Hepatocyte (in vitro differentiated cells): ENCODE measurements around the gene CRB1. TPM values are rescaled to one million over a fixed set of nuclear protein-coding genes. Genes with fewer than 3 reads are reported as not detected.

Source experiments
- DNase-seq: peaks from one replicate; pipeline ENCODE4 v3.0.0-alpha.2; 2016; ENCODE audit warnings: low spot score
- H2AFZ ChIP-seq: fragments of 200-600 bp; sonication (generic); 2 replicates; pipeline ENCODE4 v1.6.0; 2016; ENCODE audit warnings: antibody characterized with exemption, mild to moderate bottlenecking
- H3K27ac ChIP-seq: fragments of 200-600 bp; sonication (generic); 2 replicates; pipeline ENCODE4 v1.5.1; 2016; ENCODE audit warnings: mild to moderate bottlenecking
- H3K27me3 ChIP-seq: fragments of 200-600 bp; sonication (generic); 2 replicates; pipeline ENCODE4 v1.6.1; 2016
- H3K36me3 ChIP-seq: fragments of 200-600 bp; sonication (generic); replicated peaks from 2 replicates; pipeline ENCODE4 v1.5.1; 2016; ENCODE audit warnings: low read depth; ENCODE audit not compliant: insufficient read depth
- H3K4me1 ChIP-seq: fragments of 200-600 bp; sonication (generic); 2 replicates; pipeline ENCODE4 v1.5.1; 2016; ENCODE audit warnings: mild to moderate bottlenecking, moderate library complexity; ENCODE audit not compliant: insufficient read depth
- H3K4me2 ChIP-seq: fragments of 200-600 bp; sonication (generic); 2 replicates; pipeline ENCODE4 v1.6.0; 2016
- H3K4me3 ChIP-seq: fragments of 200-600 bp; sonication (generic); 2 replicates; pipeline ENCODE4 v1.5.1; 2016; ENCODE audit warnings: mild to moderate bottlenecking
- H3K79me2 ChIP-seq: fragments of 200-600 bp; sonication (generic); 2 replicates; pipeline ENCODE4 v1.6.0; 2017; ENCODE audit warnings: mild to moderate bottlenecking
- H3K9me2 ChIP-seq: fragments of 200-600 bp; sonication (generic); replicated peaks from 2 replicates; pipeline ENCODE4 v1.6.0; 2017; ENCODE audit warnings: mild to moderate bottlenecking; ENCODE audit not compliant: insufficient read depth
- H3K9me3 ChIP-seq: fragments of 200-600 bp; sonication (generic); 2 replicates; pipeline ENCODE4 v1.5.1; 2016; ENCODE audit warnings: low read depth, mild to moderate bottlenecking
- H4K20me1 ChIP-seq: fragments of 200-600 bp; sonication (generic); 2 replicates; pipeline ENCODE4 v1.6.0; 2016; ENCODE audit warnings: mild to moderate bottlenecking; ENCODE audit not compliant: insufficient read depth, poor library complexity, severe bottlenecking
- EZH2 ChIP-seq: fragments of 200-600 bp; sonication (generic); IDR thresholded peaks from 2 replicates; pipeline ENCODE4 v1.6.1; 2016; ENCODE audit warnings: antibody characterized with exemption, mild to moderate bottlenecking, borderline replicate concordance
- EZH2phosphoT487 ChIP-seq: fragments of 200-600 bp; sonication (generic); IDR thresholded peaks from one replicate; pipeline ENCODE4 v1.6.1; 2018; ENCODE audit warnings: antibody characterized with exemption, mild to moderate bottlenecking, low read depth, moderate library complexity; ENCODE audit not compliant: unreplicated experiment, severe bottlenecking
- WGBS: methylation state at CpG from one replicate; pipeline ENCODE4 v1.1.6; 2016; ENCODE audit warnings: low lambda C conversion rate; ENCODE audit errors: missing lambda C conversion rate; 5-methylcytosine and 5-hydroxymethylcytosine counted together
- polyA plus RNA-seq: library from polyadenylated mRNA; unstranded; fragments of >200 nt; fragmentation: Nextera tagmentation; extraction: Ambion mirVana; gene quantifications from 2 replicates; pipeline ENCODE4 v1.2.1, GENCODE V29; 2016
- total RNA-seq: library from RNA; depleted of rRNA; stranded (reverse); fragments of >200 nt; gene quantifications from 2 replicates; pipeline ENCODE4 v1.2.3, GENCODE V29; 2014
- TF ChIP-seq, protein P1 (sequence below): fragments of 200-600 bp; sonication (generic); IDR thresholded peaks from 2 replicates; pipeline ENCODE4 v1.5.1; 2016; ENCODE audit warnings: antibody characterized with exemption, mild to moderate bottlenecking; ENCODE audit not compliant: poor library complexity

CRB1 gene
- total and polyA plus RNA-seq, 2 experiments from 2014 or later, result 0.30 TPM; not detected in 1

DNA sequence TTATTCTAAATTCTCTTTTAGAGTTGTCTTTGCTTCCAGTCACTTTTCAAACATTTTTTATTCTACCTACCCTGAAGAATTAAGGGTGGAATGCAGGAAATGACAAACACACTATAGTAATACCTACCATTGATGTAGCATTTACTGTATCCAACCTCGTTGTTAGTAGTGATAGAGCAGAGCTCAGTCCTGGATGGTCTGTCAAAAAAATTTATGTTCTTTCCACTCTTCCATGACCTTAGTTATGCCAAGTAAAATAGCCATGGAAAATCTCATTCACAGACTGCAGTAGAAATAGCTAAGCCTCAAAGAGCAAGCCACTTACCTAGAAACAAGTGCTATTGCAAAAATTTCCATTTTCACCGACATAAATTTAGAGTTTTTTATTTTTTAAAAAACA, 74.6 kb downstream of the CRB1 start:
- H2AFZ ChIP-seq, result no peak overlapping the region
- H3K4me1 ChIP-seq, result no peaks in the 10 kb centered on the region
- H3K9me3 ChIP-seq, result no peaks in the 10 kb centered on the region
- H3K79me2 ChIP-seq, result no peaks in the 10 kb centered on the region
- no peak overlapping the region for H3K4me3 ChIP-seq
- no peak for DNase-seq
- no peaks in the 10 kb centered on the region for H3K27me3 ChIP-seq
- TF ChIP-seq EZH2phosphoT487 (no peak), EZH2 (no peak)
- TF ChIP-seq, protein P1, sequence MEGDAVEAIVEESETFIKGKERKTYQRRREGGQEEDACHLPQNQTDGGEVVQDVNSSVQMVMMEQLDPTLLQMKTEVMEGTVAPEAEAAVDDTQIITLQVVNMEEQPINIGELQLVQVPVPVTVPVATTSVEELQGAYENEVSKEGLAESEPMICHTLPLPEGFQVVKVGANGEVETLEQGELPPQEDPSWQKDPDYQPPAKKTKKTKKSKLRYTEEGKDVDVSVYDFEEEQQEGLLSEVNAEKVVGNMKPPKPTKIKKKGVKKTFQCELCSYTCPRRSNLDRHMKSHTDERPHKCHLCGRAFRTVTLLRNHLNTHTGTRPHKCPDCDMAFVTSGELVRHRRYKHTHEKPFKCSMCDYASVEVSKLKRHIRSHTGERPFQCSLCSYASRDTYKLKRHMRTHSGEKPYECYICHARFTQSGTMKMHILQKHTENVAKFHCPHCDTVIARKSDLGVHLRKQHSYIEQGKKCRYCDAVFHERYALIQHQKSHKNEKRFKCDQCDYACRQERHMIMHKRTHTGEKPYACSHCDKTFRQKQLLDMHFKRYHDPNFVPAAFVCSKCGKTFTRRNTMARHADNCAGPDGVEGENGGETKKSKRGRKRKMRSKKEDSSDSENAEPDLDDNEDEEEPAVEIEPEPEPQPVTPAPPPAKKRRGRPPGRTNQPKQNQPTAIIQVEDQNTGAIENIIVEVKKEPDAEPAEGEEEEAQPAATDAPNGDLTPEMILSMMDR, result no peak
- WGBS, result 35% methylated on average over 2 of the region's 2 CpGs
- no peaks in the 10 kb centered on the region for H3K9me2 ChIP-seq
- H3K27ac ChIP-seq, result no peak overlapping the region
- H3K4me2 ChIP-seq, result no peak overlapping the region
- no peaks in the 10 kb centered on the region for H3K36me3 ChIP-seq
- no peaks in the 10 kb centered on the region for H4K20me1 ChIP-seq

DNA sequence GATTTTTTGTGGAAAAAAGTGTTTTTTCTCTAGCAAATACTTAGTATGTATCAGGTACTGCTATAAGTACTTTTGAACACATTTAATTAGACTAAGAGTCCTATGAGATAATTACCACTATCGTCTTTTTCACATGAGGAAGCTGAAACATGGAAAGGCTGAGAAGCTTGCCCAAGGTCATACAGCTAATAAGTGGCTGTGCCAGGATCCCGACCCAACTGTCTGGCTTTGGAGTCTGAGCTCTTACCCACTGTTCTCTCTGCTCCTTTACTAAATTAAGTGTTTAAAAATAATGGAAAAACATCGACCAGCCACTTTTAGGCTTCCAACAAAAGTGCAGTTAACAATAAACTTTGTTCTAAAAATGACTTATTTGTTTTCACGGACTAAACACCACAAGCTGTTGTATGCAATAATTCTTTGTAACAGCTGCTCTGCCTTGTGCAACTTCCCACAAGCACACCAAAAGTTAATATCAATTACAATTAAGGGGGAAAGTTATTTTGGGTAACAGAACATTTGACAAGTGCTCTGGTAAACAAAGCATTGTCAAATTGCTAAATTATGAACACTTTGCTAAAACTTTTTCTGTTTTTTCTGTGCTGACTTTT, 75.7 kb downstream of the CRB1 start:
- no peak overlapping the region for H2AFZ ChIP-seq
- H3K4me3 ChIP-seq, result no peak overlapping the region
- H3K36me3 ChIP-seq, result no peaks in the 10 kb centered on the region
- H3K4me2 ChIP-seq, result no peak overlapping the region
- no peaks in the 10 kb centered on the region for H3K79me2 ChIP-seq
- no peak for DNase-seq
- WGBS, result 86% methylated on average over 4 of the region's 4 CpGs
- H3K27ac ChIP-seq, result no peak overlapping the region
- no peaks in the 10 kb centered on the region for H3K27me3 ChIP-seq
- H4K20me1 ChIP-seq, result no peaks in the 10 kb centered on the region
- H3K9me2 ChIP-seq, result no peaks in the 10 kb centered on the region
- no peaks in the 10 kb centered on the region for H3K9me3 ChIP-seq
- H3K4me1 ChIP-seq, result no peaks in the 10 kb centered on the region
- TF ChIP-seq EZH2, result no peak
- no peak for TF ChIP-seq EZH2phosphoT487
- TF ChIP-seq, protein P1, result no peak

DNA sequence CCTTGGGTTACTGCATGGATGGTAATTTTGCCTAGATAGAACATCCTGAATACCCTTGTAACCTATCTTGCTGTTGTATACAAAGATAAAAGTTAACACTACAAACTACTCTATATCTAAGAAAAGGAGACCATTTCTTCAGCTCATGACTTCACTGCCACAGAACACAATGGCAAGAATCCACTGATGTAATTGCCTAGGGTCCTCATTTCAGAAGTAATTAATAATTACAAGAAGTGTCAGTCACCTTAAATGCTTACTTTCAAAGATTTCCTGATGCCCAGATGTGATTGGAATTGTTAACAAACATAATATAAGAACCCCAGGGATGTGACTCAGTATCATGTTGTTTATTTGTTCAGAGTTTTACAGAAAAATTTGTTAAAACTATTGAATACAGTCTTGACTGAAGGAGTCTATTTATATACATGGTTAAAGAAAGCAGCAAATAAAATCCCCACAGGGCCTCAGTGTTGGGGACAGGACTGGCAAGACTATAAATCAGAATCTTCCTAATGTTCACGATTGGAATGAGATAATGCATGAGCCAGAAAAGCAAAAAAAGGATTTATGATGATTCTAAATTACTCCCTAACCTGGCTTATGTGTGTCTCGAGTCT, 83.9 kb downstream of the CRB1 start:
- H3K4me3 ChIP-seq, result no peak overlapping the region
- no peaks in the 10 kb centered on the region for H3K4me1 ChIP-seq
- no peak overlapping the region for H3K4me2 ChIP-seq
- H2AFZ ChIP-seq, result no peak overlapping the region
- WGBS, result 49% methylated on average over 2 of the region's 2 CpGs
- no peaks in the 10 kb centered on the region for H3K79me2 ChIP-seq
- no peaks in the 10 kb centered on the region for H3K9me3 ChIP-seq
- H3K36me3 ChIP-seq, result no peaks in the 10 kb centered on the region
- no peaks in the 10 kb centered on the region for H3K27me3 ChIP-seq
- H3K27ac ChIP-seq, result no peak overlapping the region
- no peak for DNase-seq
- TF ChIP-seq EZH2, result no peak
- TF ChIP-seq, protein P1, result no peak
- no peaks in the 10 kb centered on the region for H3K9me2 ChIP-seq
- H4K20me1 ChIP-seq, result no peaks in the 10 kb centered on the region
